Nephron (organoid): ENCODE measurements around the gene TAOK2.
"Not testable (repeated sequence)": the region's sequence is repeated elsewhere in the genome, so short reads cannot be mapped to it uniquely, and the experiment has no call there.

ENCODE experiments used
- H3K27ac Mint-ChIP-seq, 3 experiments: 2 replicates each; pipeline ENCODE4 v1.8.0; 2020; ENCODE audit warnings: mixed read lengths in 3 of 3, mild to moderate bottlenecking in 2 of 3, moderate library complexity in 1 of 3
- H3K27me3 Mint-ChIP-seq: 2 replicates; pipeline ENCODE4 v1.8.0; 2021; ENCODE audit warnings: low read depth, mild to moderate bottlenecking, moderate library complexity, mixed read lengths
- H3K36me3 Mint-ChIP-seq: 2 replicates; pipeline ENCODE4 v1.8.0; 2020; ENCODE audit warnings: low read depth, mixed read lengths
- H3K4me1 Mint-ChIP-seq: 2 replicates; pipeline ENCODE4 v1.8.0; 2020; ENCODE audit warnings: mixed read lengths
- H3K4me3 Mint-ChIP-seq, 3 experiments: 2 replicates each; pipeline ENCODE4 v1.8.0; 2020; ENCODE audit warnings: mild to moderate bottlenecking in 3 of 3, mixed read lengths in 3 of 3, moderate library complexity in 2 of 3
- H3K9me3 Mint-ChIP-seq: 2 replicates; pipeline ENCODE4 v1.8.0; 2020; ENCODE audit warnings: mixed read lengths
- CTCF ChIP-seq, 3 experiments: fragments of 200-600 bp; sonication (generic); IDR thresholded peaks; one replicate each; pipeline ENCODE4 v1.5.0; 2021; ENCODE audit warnings: antibody characterized with exemption in 3 of 3; ENCODE audit not compliant: unreplicated experiment in 3 of 3

The TAOK2 gene

GRCh38 chr16:30016555-30017276 is 43.0 kb downstream of the TAOK2 start:
- Mint-ChIP-seq H3K27me3 (peaks cover 45% of the 10 kb centered on the region), H3K4me3 (no peak overlapping the region), H3K9me3 (no peaks in the 10 kb centered on the region), H3K27ac (no peak overlapping the region), H3K4me1 (peaks cover 5% of the 10 kb centered on the region), H3K36me3 (no peaks in the 10 kb centered on the region)
- no peak for TF ChIP-seq CTCF (IDR thresholded peaks at IDR 0.05; ENCODE audit: unreplicated experiment in 3 of 3)

DNA sequence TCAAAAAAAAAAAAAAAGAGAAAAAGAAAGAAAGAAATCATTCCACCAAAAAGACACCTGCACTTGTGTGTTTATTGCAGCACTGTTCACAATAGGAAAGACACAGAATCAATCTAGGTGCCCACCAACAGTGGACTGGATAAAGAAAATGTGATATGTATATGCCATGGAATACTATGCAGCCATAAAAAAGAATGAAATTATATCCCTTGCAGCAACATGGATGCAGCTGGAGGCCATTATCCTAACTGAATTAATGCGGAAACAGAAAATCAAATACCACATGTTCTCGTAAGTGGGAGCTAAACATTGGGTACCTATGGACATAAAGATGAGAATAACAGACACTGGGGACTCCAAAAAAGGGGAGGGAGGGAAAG is 43.6 kb downstream of the TAOK2 start:
- Mint-ChIP-seq H3K27ac (no peak overlapping the region), H3K9me3 (no peaks in the 10 kb centered on the region), H3K4me3 (no peak overlapping the region), H3K27me3 (peaks cover 40% of the 10 kb centered on the region), H3K36me3 (no peaks in the 10 kb centered on the region), H3K4me1 (no peaks in the 10 kb centered on the region)
- no peak for TF ChIP-seq CTCF (IDR thresholded peaks at IDR 0.05; ENCODE audit: unreplicated experiment in 3 of 3)

- peaks cover 40% of the 10 kb centered on the region for H3K27me3 Mint-ChIP-seq
- not testable (repeated sequence) for H3K27ac Mint-ChIP-seq, H3K4me3 Mint-ChIP-seq, H3K36me3 Mint-ChIP-seq, H3K4me1 Mint-ChIP-seq, H3K9me3 Mint-ChIP-seq
These were observed 44.3 kb downstream of the TAOK2 start for GRCh38 chr16:30017937-30018336.

DNA sequence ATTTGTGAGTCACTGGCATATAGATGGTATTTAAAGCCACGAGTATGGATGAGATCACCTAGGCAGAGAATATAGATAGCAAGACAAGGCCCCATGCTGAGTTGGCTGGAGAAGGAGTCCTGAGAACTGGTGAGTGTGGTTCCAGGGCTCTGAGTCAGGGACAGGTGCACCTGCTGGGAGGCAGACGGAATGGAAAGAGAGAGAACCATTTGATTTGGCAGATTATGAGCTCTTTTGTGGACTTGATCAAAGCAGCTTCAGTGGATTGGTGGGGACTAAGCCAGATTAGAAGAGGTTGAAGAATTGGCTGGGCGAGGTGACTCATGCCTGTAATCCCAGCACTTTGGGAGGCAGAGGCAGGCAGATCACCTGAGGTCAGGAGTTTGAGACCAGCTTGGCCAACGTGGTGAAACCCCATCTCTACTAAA is 45.1 kb downstream of the TAOK2 start:
- Mint-ChIP-seq H3K9me3 (no peaks in the 10 kb centered on the region), H3K27me3 (peaks cover 38% of the 10 kb centered on the region), H3K36me3 (no peaks in the 10 kb centered on the region), H3K4me3 (no peak overlapping the region), H3K4me1 (no peaks in the 10 kb centered on the region), H3K27ac (no peak overlapping the region)
- TF ChIP-seq CTCF (IDR thresholded peaks at IDR 0.05; ENCODE audit: unreplicated experiment in 3 of 3): no peak

- peaks cover 33% of the 10 kb centered on the region for H3K27me3 Mint-ChIP-seq
These were observed 49.2 kb downstream of the TAOK2 start, which contains the start of gene C16orf92 for GRCh38 chr16:30022887-30023286. Gene C16orf92 (plus strand): TSS chr16:30023198. CDS start chr16:30023341, 143 bp downstream.

GRCh38 chr16:30023586-30023985 is 49.9 kb downstream of the TAOK2 start:
- H3K9me3 Mint-ChIP-seq: no peaks in the 10 kb centered on the region
- H3K27ac Mint-ChIP-seq: no peak overlapping the region
- no peaks in the 10 kb centered on the region for H3K36me3 Mint-ChIP-seq
- peaks cover 14% of the 10 kb centered on the region for H3K4me1 Mint-ChIP-seq
- H3K4me3 Mint-ChIP-seq: no peak overlapping the region
- no peak for TF ChIP-seq CTCF (IDR thresholded peaks at IDR 0.05; ENCODE audit: unreplicated experiment in 3 of 3)
- peaks cover 40% of the 10 kb centered on the region for H3K27me3 Mint-ChIP-seq

More at GRCh38 chr16:30022887-30023286, 49.2 kb downstream of the TAOK2 start, which contains the start of gene C16orf92:
- Mint-ChIP-seq H3K4me1 (peaks cover 7% of the 10 kb centered on the region), H3K4me3 (no peak within 1 kb of the TSS), H3K9me3 (no peaks in the 10 kb centered on the region), H3K36me3 (no peaks in the 10 kb centered on the region), H3K27ac (no peak within 1 kb of the TSS)
- no peak for TF ChIP-seq CTCF (IDR thresholded peaks at IDR 0.05; ENCODE audit: unreplicated experiment in 3 of 3)
